NCI-H1694 (cell line): ENCODE data around the gene CUX1.
"Not testable (repeated sequence)": the region's sequence is repeated elsewhere in the genome, so short reads cannot be mapped to it uniquely, and the experiment has no call there.

Experiments used
- DNase-seq: peaks from one replicate; lab custom pipeline; 2025; lab: John Stamatoyannopoulos, UW

CUX1 gene

GRCh38 chr7:102215256-102215655 is 397.8 kb downstream of the CUX1 start:
- DNase-seq, result no peak

- no peak for DNase-seq
Observed at GRCh38 chr7:102215711-102216110, 398.3 kb downstream of the CUX1 start.

- no peak for DNase-seq
Observed at GRCh38 chr7:102216573-102217314, 399.3 kb downstream of the CUX1 start.

GRCh38 chr7:102220229-102220850 is 402.9 kb downstream of the CUX1 start:
- no peak for DNase-seq

- DNase-seq, result no peak
Observed at GRCh38 chr7:102220960-102221800, 403.8 kb downstream of the CUX1 start.

GRCh38 chr7:102221961-102222360 is 404.5 kb downstream of the CUX1 start:
- no peak for DNase-seq

- no peak for DNase-seq
Observed at GRCh38 chr7:102222445-102222844, 405.0 kb downstream of the CUX1 start.

- DNase-seq, result no peak
Observed at GRCh38 chr7:102223184-102223583, 405.8 kb downstream of the CUX1 start.

GRCh38 chr7:102225025-102225424 is 407.6 kb downstream of the CUX1 start:
- DNase-seq, result no peak

GRCh38 chr7:102227371-102227770 is 409.9 kb downstream of the CUX1 start:
- no peak for DNase-seq

- DNase-seq, result no peak
Observed at GRCh38 chr7:102228935-102229334, 411.5 kb downstream of the CUX1 start.

- DNase-seq, result not testable (repeated sequence)
Observed at GRCh38 chr7:102230162-102230561, 412.7 kb downstream of the CUX1 start.

- no peak for DNase-seq
Observed at GRCh38 chr7:102230593-102230992, 413.2 kb downstream of the CUX1 start.

GRCh38 chr7:102232611-102233286 is 415.3 kb downstream of the CUX1 start:
- no peak for DNase-seq

GRCh38 chr7:102234131-102234530 is 416.7 kb downstream of the CUX1 start:
- no peak for DNase-seq

- no peak for DNase-seq
Observed at GRCh38 chr7:102234801-102235550, 417.6 kb downstream of the CUX1 start.

GRCh38 chr7:102236102-102236501 is 418.7 kb downstream of the CUX1 start:
- no peak for DNase-seq

GRCh38 chr7:102236592-102237287 is 419.3 kb downstream of the CUX1 start:
- peak; percentile 46 for DNase-seq

GRCh38 chr7:102239206-102239820 is 421.9 kb downstream of the CUX1 start:
- DNase-seq, result no peak

- DNase-seq, result no peak
Observed at GRCh38 chr7:102241431-102241830, 424.0 kb downstream of the CUX1 start.
